GM21737 (cell line): ENCODE measurements around the gene PDAP1.
"Not testable (repeated sequence)": the region's sequence is repeated elsewhere in the genome, so short reads cannot be mapped to it uniquely, and the experiment has no call there.

Experiments
- ATAC-seq: cut with Tn5 transposase; IDR thresholded peaks from one replicate; pipeline ENCODE4 v1.9.1; 2021; ENCODE audit warnings: mild to moderate bottlenecking, moderate library complexity; ENCODE audit not compliant: unreplicated experiment

PDAP1 gene

DNA sequence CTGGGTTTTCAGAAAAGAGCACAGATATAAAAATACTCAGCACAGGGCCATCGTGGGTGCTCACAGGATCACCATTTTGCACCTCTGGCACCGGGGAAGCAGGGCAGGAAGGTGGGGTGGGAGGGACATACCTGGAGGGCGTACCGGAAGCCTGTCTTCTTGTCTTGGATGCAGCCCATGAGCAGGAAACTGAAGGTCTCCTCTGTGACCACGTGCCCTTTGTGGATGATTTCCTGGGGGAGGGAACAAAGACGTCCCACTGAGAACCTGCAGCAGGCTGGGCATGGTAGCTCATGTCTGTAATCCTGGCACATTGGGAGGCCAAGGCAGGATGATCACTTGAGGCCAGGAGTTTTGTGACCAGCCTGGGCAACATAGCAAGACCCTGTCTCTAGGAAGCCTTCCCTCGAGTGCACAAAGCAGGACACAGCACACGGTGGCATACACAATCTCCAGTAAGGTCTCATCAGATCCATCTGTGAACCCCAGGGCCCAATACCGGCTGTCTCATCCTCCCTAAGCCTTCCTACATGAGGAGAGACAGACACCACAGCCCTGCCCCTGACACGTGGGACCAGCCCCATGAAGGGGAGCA, 20.7 kb upstream of the PDAP1 start:
- no peak for ATAC-seq

DNA sequence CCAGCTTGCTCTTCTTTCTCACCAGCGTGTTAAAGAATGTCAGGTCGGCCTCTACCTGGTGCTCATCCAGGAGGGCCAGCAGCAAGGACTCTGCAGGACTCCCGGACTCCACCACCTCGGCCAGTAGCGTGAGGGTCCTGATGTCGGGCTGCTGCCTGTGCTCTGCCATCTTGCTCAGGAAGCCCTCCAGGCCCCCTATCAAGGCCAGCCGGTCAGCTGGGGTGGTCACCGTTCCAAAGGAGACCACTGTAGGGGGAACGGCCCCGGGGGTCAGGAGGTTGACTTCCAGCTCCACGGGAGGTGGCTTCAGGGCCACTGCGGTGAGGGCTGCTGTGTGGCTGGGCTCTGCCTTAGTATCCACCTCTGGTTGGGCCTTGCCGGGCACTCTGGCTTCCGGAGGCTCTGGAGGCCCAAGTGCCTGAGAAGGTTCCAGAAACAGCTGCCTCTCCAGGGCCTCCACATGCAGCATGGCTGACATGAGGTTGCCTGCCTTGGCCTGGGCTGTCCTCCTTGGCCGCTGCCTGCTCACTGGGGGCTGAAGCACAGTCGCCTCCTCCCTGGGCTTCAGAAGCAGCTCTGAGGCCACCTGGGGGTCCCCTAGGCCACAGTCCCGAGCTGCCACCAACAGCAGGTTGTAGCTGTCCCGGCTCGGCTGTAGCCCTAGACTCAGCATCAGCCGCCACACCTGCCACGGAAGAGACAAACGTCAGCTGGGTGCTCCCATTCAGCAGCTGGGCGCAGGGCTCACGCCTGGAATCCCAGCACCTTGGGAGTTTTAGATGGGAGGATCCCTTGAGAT, 16.7 kb upstream of the PDAP1 start:
- no peak for ATAC-seq

DNA sequence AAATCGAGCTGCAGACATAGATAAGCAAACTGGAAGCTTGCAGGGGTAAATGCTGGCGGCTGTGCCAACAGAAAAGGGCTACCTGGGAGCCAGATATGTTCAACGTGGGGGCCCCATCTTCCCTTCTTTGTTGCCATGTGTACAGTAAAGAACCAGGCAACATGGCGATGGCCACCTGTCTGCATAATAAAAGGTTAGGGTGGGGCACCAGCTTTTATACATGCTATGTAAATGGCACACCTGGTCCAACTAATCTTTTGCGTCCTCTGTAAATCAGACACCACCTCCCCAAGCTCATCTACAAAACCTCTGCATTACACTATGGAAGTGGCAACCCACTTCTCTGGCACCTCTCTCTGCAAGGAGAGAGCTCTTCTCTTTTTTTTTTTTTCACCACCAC, 14.2 kb upstream of the PDAP1 start:
- no peak for ATAC-seq

DNA sequence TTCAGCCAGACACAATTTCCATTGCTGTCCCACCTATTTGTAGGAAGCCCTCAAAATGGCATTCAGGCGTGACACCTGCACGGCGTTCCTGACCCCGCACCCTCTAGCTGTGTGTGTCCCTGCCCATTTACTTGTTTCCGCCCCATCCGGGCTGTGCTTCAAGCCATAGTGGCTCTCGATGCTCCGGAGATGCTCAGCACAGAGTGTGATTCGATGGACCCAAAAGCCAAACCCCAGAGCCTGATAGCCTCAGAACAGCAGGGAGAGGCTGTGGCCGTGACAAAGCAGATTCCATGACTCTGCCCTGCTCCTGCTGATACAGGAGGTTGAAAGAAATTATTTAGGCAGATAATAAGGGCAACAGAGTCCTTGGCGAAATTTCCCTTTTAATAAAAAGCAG, 13.8 kb upstream of the PDAP1 start:
- ATAC-seq: no peak

DNA sequence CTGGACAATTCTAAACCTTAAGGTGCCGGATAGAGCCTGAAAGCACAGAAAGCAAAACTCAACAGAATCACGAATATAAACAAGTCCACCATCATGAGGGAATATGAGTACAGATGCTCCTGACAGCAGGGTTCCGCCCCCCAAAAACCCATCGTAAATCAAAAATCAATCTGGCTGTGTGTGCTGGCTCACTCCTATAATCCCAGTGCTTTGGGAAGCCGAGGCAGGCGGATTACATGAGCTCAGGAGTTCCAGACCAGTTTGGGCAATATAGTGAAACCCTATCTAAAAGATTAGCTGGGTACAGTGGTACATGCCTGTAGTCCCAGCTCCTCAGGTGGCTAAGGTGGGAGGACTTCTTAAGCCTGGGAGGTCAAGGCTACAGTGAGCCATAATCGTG, 12.6 kb upstream of the PDAP1 start:
- ATAC-seq: no peak

DNA sequence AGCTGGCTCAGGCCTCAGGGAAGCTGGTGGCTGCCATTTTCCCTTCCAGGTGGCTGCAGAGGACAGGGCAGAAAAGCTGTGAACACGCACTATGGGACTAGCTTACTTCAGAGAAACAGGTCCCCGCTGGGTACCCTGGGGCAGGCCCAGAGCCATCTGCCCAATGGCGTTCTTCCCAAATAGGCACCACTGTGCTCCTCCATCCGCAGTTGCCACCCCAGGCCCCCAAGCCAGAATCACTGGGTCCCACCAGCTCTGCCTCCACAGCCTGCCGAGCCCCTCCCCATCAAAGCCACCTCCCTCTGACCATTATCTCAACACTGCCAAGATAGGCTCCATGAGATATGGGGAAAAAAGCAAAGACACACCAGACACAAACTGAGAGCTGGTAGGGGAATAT, 11.8 kb upstream of the PDAP1 start:
- ATAC-seq: no peak

DNA sequence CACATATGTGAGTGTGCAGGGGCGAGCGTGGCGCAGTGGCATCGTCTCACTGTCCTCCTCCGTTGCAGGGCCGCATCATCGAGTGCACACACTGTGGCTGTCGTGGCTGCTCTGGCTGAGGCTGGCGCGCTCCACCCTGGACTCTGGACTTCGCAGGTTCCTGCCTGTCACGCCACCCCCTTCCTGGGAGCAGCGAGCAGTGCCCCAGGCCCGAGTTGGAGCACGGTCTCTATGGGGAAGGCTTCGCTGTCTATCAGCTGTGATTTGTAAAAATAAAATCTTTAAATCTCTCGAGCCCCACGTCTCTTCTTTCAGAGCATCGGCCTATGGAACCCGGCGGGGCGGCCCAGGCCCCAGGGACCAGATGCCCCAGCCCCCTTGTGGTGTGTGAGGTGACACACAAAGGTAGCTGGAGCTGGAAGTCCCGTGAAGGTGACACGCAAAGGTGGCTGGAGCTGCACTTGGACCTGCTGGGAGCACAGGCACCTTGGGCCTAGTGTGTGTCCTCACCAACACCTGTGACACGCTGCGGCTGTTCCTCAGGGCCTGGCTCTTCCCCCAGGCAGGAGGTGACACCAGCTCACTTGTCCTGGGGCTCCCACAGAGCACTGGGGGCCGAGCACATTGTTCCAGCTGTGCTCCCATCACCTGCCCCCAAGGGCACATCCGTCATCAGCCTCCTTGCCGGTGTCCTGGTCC, 11.1 kb upstream of the PDAP1 start:
- ATAC-seq: no peak

DNA sequence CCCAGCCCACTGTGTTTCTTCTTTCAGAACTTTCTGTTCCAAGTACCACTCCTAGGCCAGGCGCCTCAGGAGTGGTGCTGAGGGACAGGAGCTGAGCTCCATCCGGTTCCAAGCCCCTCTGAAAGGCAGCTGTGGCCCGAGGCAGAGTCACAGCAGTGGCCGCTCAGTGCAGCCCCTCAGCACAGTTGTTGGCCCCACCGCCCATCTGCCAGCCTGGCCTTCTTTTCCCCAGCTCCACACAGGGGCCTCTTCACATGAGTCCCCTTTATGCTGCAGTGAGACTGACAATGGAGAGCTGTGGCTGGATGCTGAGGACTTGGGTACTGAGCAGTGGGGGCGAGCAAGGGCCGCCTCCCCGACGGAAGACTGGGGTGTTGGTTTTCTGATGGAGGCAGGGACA, 9.9 kb upstream of the PDAP1 start:
- no peak for ATAC-seq

DNA sequence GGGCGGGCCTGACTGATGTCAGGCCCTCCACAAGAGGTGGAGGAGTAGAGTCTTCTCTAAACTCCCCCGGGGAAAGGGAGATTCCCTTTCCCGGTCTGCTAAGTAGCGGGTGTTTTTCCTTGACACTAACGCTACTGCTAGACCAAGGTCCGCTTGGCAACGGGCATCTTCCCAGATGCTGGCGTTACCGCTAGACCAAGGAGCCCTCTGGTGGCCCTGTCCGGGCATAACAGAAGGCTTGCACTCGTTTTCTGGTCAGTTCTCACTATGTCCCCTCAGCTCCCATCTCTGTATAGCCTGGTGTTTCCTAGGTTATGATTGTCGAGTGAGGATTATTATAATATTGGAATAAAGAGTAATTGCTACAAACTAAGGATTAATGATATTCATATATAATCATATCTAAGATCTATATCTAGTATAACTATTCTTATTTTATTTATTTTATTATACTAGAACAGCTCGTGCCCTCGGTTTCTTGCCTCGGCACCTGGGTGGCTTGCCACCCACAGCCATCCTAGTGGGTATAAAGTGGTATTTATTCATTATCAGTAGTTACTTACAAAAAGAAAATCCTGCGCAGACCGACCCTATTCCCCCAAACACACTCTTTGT, 7.2 kb upstream of the PDAP1 start:
- ATAC-seq: not testable (repeated sequence)

DNA sequence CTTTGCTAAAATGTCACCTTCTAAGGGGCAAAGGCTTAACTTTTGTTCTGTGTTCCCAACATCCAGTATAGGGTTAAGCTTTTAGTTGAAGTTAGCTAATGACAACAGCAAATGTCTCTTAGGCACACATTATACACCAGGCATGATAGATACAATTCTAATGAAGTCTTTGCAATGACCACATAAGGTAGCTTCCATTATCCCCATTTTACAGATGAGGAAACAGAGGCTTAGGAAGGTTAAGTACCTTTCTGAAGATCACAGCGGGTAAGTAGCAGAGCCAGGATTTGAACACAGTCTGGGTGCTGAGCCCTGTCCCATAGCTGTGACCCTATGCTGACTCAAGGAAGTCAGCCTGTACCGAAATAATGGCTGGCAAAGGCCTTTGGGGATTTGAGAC, 2.2 kb upstream of the PDAP1 start:
- no peak for ATAC-seq

DNA sequence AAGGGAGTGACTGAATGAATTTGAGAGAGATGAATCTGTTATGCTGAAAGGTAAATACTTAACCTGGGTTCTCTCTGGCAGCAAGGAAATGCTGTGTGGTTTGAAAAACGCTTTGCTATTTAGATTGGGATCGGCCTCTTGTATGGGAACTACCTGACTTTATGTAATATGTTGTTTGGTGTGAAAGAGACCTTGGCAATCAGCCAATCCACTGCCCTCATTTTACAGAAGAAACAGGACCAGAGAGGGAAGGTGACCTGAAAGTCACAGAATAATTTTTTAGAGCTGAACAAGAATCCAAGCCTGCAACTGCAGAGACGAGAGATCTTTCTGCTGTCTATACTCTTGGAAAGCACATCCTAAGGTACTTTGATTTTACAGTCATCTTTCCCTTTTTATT, 1.4 kb upstream of the PDAP1 start:
- no peak for ATAC-seq

DNA sequence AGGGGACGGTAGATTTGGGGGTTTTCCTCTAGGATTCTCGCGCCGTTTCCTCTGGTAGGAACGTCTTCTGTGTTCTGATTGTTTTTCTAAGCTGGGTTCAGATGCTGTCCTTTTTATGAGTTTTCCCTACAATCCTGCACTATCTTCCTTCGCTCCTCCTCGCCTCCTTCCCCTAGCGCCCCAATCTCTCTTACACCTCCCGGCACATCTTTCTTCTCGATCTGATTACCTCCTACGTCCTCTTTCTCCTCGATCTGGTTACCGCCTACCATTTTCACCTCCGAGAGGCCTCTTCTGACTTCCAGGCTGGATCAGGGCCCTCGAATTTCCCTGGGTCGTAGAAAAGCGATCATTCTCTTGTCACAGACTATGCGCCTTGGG, 785 bp upstream of the PDAP1 start:
- ATAC-seq: no peak

DNA sequence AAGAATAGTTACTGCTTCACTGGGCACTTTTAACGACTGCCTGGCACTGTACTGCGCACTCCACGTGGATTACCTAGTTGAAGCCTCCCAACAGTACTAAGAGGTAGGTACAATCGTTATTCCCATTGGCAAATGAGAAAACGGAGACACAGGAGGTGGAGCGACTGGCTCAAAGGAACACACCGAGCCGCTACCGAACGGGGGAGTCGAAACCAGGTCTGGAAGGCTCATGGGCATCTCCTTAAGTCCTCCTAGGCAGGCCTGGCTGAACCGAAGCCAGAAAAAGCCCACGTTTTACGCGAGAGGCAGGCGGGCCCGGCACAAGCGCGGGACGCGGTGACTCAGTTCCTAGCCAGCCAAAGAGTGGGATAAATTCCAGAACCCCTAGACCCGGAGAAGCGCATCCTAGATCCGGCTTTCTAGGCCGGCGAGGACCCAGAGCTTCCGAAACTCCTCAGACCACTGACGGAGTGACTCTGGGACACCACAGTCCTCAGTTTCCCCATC, 472 bp downstream of the PDAP1 start:
- ATAC-seq: no peak

DNA sequence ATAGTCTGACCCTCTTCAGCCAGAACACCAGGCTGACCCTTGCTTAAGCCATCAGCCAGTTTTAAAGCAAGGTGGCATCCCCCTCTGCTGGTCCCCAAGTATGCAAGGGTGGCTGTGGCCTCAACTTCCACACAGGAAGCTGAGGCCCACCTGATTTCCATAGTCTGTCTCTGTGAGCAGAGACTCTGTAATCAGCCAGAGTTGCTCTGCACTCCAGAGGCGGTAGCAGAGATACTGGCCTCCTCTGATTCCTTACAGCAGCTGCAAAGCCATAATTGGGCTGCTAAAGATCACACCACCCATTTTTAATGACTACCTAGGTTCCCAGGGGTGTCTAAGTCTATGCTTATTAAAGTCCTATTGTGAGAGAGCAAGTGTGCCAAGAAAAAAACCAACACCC, 1.8 kb downstream of the PDAP1 start:
- no peak for ATAC-seq

DNA sequence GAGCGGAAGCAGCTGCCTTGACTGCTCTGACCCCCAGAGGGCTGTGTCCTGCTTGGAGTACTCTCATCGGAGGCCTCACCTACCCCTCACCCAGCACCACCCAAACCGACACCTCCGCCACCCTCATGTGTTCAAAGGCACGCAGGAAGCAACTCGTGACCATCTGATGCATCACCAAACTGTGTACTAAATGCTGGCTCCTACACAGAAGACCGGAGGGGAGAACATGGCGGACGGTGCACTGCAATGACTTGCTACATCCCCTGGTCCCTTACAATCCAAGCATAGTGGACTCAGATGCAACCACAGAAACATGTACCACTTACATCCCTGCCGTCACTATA, 3.4 kb downstream of the PDAP1 start:
- ATAC-seq: no peak

DNA sequence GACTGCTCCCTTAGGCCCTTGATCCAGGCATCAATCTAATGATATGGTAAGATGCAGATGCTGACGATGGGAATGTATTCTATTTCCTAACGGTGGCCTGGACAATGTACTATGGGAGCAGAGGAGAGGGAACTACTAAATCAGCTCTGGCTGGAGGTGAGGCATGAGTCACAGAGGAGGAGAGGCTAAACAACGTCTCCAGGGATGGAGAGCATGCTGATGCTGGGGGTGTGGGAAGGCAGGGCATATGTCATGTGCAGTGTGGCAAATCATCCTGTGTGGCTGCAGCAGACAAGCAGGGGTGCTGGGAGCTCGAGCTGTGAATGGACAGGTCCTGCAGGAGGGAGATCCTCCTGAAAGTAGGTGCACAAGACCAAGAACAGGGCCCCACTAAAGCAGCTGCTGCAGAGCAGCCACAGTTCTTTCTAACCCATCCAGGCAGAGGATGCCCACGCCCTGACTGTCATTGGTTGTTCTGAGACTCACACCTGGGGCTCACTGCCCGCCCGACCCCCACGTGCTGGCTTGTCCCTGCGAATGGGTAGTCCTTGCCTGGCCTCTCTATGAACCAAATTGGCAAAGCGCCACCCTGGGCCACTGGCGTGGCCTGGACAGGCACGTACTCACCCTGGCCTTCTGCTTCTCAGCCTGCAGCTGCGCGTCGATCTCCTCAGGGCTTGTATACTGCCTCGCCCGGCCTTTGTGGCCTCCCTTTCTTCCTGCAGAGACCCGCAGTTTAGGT, 4.0 kb downstream of the PDAP1 start:
- ATAC-seq: no peak

DNA sequence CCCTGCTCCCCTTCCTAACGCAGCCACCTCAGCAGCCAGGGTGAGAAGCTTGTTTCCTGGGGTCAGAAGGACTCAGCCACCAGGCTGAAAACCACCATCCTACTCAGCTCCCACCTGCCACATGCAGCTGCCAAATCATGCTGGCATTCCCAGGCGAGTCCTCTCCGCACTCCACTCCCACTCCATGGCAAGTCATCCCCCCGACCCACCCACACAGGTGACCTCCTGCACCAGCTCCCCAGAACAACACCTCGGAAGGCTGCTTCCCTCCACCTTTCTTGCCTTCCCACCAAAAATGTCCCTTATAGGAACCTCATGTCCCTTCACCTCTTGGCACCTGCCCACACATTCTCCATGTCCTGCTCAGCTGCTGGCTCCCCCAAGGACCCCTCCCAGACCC, 4.6 kb downstream of the PDAP1 start:
- ATAC-seq: no peak

DNA sequence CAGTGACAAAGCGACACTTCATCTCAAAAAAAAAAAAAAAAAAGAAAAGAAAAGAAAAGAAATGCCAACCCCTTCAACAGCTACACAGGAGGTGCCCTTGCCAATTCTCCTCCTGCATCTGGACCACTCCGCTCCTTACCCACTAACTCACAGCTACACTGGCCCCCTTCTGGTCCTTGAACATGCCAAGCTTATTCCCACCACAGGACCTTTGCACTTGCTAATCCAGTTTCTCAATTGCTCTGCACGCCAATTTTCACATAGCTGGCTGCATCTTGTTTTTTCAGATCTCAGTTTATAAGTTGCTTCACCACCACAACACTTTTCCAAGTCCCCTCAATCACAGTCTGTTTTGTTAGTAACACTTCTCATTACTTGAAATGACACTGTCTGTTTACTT, 5.5 kb downstream of the PDAP1 start:
- no peak for ATAC-seq

DNA sequence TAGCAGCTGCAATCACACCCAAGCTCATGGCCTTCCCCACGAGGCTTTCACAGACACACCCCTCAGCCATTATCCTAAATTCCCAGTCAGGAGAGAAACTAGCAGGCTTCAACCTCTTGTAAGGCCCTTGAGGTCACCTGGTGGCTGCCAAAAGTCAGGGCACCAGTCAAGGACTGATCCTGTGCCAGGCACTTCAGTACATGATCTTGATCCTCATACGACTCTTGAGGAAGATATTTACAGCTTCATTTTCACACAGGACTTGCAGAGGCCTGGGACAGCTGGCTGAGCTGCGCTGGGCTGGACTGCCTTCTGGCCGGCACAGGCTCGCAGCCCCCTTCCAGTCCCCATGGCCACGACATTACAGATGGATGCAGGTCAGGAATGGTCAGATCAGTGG, 8.8 kb downstream of the PDAP1 start:
- ATAC-seq: no peak

DNA sequence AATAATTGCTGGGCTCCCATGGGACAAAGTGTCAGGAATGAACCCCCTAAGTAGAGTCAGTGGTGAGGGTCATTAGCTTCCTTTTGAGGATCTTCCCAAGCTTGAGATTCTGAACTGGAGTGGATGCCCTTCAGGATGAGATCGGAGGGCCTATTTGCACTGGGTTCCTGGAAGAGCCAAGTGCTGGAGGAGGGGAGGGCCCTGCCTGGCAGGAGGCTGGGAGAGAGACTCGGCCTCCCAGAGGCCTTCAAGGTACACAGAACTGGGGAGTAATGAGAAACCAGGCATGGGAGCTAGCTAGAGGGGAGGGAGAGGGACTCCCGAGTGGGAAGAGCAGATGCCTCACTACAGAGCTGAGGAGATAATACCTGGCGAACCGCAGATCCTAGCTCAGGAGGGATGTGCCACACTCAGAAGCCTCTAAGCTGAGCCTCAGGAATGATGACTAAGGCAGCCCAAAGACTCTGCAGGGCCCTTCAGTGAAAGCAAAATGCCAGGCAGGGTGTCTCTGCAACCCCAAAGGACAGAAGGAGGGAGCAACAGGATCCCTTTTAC, 9.4 kb downstream of the PDAP1 start:
- no peak for ATAC-seq
